ENCODE measurements around the gene TDRD9.

The TDRD9 gene

DNA sequence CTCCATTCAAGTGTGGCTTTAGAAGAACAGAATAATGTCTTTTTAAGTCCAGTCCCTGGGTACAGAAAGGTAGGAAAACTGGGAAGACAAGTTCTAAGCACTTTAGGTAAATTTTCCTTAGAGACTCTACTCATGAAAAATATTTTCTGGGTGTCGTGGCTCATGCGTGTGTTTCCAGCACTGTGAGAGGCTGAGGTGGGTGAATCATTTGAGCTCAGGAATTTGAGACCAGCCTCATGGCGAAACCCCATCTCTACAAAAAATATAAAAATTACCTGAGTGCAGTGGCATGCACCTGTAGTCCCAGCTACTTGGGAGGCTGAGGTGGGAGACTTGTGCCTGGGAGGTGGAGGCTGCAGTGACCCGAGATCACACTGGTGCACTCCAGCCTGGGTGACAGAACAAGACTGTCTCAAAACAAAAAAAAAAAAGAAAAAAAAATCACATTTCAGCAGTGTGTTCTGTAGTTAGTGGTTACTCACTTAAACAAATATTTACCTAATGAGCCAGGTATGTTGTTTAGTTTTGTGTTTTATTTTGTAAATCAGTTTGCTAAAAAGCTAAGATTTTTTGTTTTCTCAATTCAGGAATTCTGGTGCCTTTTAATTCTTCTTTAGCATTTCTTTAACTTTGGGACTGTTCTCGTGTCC lies 66.4 kb downstream of the TDRD9 start:
- DNase-seq, result no peak

DNA sequence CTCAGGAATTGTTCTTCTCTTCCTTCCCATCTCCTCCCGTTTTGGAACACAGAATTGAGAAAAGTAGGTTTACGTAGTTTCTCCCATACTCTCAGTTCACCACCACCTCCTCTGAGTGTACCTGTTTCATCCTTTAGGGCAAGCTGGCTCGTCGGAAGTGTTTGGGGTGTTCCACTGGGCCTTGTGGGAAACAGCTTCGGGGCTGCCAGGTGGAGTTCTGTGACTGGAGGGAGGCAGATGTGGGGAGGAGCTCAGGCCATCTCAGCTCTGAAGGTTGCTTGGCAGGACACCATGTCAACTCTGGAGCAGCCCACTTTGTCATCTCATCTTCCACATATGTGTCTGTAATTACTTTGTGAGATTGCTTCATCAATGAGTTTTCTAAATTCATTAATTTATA lies 67.6 kb downstream of the TDRD9 start:
- no peak for DNase-seq

DNA sequence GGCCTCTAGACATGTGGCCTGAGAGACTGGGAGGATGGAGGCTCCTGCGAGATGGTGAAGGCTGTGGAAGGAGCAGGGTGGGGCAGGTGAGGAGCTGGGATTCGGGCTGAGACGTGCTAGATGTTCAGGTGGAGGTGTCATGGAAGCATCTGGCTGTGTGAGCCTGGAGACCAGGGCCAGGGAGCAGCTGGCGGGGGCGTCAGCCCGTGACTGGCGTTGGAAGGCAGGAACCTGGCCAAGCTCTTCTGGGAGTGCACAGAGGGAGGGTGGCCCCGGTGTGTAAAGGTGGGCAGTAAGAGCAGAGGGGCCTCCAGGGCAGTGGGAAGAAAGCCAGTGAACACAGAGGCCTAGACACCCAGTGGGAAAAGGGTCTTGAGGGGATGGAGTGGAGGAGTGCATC lies 69.1 kb downstream of the TDRD9 start:
- DNase-seq, result no peak

DNA sequence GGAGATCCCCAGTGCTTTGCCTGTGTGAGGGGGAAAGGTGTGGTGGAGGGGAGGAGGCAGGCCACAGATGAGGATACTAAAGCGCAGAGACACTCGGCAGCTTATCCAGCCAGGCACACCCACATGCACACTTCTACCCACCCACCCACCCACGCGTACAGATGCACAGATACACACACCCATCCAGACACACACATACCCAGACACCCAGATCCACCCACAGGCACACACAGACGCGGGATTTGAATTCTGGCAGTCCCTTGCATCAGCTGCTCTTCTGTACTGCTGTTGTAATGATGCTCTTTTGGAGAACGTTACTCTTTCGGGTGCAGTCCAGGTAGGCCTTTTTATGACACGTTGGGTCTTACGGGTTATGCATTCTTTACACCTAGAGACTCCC lies 69.8 kb downstream of the TDRD9 start:
- DNase-seq, result no peak

DNA sequence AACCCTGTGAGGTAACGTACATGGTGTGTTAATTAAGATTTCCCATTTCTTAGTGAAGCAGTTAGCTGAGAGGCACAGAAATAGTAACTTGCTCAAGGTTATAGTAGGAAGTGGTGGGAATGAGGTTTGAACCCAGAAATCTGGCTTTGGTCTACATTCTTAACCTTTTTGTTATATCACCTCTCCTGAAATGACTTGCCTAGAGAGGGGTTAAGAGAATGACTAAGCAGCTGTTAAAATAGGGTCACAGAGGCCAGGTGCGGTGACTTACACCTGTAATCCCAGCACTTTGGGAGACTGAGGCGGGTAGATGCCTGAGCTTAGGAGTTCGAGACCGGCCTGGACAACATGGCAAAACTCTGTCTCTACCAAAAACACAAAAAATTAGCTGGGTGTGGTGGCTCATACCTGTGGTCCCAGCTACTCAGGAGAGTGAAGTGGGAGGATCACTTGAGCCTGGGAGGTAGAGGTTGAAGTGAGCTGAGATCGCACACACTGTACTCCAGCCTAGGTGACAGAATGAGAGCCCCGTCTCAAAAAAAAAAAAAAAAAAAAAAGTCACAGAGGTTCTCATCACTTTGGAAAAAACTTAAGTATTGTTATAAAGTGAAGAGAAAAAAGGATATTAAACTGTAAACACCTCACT lies 71.7 kb downstream of the TDRD9 start:
- DNase-seq, result no peak

DNA sequence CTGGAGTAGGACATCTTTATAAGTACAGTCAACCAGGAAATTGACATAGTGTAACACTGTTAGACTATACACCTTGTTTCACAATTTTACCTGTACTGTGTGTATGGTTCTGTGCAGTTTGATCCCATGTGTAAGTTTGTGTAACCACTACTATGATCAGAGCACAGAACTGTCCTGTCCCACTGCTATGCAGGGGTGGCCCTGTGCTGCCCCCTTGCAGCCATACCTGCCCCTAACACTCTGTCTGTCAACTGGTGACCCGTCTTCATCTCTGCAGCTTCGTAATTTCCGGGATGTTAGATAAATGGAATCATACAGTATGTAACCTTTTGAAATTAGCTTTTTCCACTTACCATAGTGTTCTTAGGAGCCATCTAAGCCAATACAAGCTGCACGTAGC lies 72.7 kb downstream of the TDRD9 start:
- no peak for DNase-seq

DNA sequence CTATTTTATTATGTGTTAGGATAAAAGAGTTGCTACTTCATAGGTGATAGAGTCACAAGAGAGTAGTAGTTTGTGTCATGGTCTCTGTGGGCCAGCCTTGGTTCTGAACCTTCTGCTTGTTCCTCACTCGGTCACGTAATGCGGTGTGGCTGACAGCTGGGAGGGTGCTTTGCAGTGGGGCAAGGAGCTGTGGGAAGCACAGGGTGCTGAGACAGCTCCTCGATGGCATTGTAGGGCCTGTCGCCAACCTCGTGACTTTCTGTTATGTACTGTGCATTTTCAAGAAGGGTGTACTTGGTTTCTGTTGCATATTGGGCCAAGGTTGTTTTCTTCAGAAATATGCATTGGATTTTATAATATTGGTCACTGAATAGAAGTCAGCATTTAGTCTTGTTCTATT lies 75.4 kb downstream of the TDRD9 start:
- DNase-seq, result no peak

DNA sequence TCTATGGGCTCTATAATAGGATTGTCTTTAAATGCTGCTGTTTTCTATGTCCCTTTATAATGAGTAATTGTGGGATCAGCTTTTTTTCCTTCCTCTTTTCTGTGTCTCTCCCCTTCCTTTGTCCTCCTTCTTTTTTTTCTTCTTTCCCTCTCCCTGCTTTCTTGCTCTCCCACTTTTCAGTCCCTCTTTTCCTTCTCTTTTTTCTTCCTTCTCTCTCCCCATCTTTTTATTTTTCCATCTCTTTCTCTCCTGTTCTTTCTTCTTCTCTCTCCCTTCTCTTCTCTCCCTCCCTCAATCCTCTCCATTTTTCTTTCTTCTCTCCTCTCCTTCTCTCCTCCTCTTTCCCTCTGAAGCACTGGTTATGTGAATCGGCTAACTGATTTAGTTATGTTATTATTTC lies 76.6 kb downstream of the TDRD9 start:
- DNase-seq, result no peak

DNA sequence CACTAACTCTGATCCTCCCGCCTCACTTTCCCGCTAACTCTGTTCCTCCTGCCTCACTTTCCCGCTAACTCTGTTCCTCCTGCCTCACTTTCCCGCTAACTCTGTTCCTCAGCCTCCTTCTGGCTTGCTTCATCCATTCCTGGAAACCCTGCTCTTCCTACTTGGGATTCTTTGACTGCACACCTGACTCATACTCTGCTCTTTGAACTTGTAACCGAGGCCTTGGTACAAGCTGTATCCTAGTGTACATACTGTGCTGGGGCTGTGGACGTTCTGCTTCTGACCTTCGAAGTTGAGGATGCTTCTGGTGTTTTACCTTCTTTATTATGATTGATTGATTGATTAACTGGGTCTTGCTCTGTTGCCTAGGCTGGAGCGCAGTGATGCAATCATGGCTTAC lies 77.2 kb downstream of the TDRD9 start:
- DNase-seq, result no peak

DNA sequence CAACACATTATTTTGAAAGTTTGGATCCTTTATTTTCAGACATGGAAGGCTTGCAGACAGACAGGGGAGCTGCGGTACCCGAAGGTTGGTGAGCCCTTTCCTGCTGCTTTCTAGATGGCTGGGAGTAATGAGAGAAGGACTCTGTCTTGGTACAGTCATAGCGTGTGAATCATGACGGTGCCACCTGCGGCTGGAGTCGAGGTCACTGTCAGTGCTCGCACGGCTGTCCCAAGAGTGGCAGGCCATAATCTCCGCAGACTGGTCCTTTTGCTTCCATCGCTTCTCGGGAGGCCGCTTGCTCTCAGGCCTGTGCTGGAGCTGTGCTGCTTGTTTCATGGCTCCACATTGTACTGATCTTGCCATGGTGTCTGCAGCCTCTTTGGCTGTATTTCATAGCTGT lies 78.9 kb downstream of the TDRD9 start:
- DNase-seq, result no peak

DNA sequence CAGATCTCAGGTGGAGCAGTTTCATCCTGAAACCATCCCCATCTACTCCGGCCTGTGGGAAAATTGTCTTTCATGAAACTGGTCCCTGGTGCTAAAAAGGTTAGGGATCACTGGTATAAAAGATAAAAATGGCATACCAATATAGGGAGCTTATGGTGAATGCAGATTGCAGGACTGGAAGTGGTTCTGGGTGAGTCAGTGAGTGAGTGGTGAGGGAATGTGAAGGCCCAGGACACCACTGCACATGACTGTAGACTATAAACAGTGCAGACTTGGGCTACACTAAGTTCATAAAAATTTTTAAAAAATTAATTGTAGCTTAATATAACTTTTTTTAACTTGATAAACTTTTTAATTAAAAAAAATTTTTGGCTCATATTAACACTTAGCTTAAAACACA lies 81.0 kb downstream of the TDRD9 start:
- DNase-seq, result no peak

DNA sequence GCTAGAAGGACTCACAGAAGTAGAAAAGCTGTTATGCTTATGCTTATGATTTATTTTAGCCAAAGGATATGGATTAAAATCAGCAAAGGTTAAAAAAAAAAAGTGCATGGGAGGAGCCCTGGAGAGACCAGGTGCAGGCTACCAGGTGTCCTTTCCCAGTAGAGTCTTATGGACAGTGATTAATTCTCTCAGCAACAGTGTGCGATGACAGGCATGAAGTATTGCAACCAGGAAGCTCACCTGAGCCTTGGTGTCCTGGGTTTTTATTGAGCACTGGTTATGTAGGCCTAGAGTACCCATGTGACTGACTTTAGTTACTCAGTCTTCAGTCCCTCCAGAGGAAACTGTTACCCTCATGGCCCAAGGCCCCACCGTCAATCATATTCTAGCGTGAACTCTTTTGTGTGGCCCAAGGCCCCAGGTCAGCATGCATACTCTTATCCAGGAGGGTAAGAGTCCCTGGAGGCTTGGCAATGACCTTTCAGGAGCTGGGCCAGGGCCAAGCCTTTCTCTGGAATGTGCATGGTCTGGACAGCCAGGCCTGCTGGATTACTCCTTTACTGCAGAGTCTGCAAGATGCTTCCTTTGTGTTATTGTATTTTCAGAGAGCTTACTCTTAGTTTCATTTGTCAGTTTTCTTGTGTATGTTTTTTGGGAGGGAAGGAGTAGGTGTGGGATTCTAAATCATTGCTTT lies 83.7 kb downstream of the TDRD9 start:
- no peak for DNase-seq

DNA sequence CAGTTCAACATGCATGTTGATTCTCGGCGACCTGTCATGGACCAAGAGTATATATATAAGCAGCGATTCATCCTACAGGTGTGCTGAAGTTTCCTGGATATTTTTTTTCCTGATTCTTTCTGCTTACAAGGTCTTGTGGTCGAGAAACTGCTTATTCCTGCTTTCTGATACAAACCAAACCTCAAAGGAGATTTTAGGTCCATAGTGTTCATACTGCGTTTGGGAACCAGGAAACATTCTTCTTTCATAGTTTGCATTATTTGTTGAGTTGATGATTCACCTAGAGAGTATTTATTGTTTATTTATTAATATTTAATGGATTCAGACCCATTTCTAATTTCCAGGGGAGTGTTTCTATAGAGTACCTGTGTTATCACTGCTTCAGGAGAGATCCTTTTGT lies 86.5 kb downstream of the TDRD9 start:
- DNase-seq, result no peak

DNA sequence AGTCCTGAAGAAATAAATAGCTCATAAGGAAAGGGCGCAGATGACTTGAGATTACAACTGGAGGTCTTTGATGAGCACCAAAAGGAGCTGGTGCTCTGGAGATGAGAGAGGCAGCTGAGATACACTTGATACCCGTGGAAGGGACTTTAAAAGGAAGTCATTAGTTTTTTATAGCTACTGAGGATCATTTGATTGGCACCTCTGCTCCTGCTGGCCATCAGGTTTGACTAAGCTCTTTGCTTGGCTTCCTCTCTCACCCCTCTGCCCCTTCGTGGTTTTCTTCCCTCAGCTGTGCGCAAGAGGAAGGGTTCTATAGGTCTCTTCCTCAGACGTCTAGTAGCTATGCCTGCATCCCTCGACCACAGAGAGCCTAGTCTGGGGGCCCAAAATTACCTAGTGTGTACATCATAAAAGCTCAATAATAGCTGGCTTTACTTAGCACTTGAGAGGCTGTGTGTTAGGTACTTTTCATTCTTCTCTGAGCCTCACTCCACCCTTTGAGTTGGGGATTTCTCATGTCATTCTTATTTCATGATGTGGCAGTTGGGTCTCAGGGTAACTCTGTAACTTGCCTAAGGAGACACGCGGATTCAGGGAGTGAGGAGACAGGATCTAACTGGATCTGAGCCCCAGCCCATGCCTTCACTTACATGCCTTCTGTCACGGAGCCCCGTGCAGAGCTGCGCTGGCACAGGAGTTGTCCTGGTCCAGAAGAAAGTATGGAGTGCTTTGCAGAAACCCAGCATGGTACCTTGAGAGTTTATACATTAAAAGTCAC lies 88.8 kb downstream of the TDRD9 start:
- no peak for DNase-seq

DNA sequence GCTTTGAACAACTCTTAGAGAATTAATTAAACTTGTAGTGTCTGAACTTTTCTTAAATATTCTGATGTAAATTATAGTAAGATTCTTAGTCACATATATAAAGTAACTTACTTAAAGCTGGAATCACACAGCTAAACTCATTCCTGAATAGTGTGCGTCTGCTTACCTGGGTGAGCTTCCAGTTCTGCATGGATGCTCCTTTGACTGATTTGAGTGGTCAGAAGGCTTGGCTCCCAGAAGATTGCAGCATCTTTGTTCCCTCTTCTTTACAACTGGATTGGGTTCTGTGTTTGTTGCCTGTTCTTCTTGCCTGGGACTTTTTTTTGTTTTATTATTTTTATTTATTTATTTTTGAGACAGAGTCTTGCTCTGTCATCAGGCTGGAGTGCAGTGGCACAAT lies 90.8 kb downstream of the TDRD9 start:
- no peak for DNase-seq

DNA sequence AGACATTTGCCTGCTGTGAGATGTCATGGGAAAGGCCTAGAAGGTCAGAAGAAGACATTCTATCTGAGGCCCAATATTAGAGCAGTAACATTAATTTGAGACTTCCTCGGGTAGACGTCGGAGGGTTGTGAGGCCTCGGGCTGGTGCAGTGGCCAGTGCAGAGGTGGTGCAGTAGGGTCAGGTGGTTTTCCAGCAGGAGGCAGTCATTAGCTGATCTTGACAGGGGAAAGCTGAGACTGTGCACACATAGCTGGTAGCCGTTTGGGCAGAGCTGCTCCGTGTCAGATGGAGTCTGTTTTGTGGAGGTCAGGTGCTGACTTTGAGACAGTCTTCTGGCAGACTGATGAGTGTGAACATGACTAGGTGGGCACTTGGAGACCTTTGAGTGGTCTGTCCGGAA lies 91.5 kb downstream of the TDRD9 start:
- DNase-seq, result no peak

DNA sequence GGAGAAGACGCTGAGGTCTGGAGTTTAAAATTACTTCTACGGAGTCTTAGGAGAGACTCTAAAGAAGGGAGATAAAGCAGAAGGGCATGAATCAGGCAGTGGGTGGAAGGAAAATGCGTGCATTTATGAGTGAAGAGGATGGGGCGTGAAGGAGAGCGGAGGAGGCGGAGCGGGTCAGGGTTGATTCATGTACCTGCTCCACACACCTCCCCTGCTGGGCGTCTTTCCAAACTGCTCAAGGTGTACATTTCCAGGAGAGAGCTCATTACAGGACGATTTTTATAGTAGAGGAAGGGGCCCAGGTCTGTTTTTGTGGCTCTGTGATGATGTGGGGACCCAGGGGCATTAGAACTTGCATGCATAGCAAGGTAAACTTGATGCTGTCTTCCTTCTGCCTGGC lies 92.2 kb downstream of the TDRD9 start:
- DNase-seq, result no peak

DNA sequence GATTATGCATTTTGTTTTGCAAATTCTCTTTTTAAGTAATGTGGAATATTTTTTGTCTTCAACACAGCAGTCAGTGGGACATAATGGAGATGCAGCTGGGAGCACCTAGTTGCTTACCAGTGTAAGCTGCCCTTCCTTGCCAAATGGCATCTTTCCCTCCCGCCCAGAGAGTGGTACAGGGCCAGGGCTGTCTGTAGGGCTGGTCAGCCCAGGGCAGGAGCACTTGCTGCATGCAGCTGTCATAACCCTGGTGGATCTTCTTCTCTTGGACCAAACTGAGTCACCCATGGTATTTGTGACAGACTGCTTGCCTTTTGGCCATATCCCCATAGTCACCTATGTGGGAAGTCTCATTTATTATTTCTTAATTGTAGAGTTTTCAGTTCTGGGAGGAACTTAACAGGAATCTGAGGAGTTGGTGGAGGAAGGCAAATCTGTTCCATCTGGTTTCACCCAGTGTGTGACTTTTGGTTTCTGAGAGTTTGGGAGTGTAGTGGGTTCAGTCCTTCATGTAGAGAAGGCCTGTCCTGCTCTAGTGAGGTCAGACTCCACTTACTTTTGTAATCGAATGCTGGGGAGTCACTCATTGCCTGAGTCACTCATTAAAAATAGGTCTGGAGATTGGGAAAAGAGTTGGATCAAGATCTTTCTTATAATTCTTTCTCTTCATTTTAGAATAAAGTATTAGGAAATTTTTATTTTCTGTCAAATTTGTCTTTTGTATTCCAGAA lies 95.2 kb downstream of the TDRD9 start:
- DNase-seq, result no peak

DNA sequence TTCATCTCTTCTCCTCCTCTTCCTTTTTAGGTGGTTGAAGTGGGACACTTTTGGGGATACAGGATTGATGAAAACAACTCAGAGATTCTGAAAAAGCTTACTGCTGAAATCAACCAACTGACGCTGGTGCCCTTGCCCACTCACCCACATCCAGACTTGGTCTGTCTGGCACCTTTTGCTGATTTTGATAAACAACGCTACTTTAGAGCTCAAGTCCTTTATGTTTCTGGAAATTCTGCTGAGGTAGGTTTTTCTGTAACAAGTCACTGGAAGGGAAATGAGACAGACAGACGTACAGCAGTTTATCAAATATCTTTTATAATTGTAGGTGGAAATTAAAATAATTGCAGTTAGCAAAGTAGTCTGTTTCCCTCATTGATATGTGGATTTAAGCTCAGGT lies 97.3 kb downstream of the TDRD9 start:
- no peak for DNase-seq

DNA sequence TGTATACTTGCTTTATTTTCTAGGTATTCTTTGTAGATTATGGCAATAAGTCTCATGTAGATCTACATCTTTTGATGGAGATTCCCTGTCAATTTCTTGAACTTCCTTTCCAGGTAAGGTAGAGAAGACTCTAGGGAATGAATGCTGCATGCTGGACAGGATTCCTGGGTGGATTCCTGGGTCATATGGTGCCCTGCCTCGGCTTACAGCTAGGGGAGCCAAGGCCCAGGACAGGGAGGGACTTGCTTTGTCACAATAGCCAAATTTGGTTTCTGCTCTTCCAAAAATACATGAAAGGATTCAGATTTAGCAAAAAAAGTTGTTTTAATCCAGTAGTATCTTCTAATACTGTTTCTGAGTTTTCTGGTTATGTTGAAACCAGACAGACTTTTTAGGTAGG lies 97.8 kb downstream of the TDRD9 start:
- DNase-seq, result no peak

DNA sequence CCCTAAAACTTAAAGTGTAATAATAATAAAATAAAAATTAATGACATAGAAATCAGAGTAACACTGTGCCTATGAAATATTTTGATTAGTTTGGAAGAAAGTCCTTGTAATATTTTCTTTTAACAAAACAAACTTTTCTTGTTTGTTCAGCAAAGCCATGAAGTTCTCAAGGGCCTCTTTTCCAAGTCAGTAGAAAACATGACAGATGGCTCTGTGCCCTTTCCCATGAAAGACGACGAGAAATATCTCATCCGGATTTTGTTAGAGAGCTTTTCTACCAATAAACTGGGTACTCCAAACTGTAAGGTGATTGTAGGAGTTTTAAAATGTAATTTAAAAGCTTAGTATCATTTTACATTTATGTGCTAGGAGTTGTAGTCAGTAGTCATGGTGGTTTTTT lies 102.7 kb downstream of the TDRD9 start:
- no peak for DNase-seq

DNA sequence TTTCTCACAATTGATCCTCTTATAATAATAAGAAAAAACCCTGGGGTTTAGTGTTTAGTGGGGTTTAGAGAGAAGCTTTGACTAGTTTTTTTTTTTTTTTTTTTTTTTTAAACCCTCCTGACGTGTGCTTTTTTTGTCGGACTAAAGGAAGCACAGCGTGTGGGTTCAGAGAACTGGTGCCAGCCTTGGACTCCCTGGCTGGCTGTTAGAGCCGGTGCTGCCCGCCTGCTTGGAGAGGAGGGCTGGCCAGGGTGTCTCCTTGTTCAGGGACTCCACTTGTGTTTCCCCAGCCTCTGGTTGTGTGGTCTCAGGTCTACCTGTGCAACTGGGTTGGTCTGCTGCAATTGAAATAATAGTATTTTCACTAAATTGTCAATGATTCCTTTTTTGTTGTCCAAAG lies 103.1 kb downstream of the TDRD9 start:
- DNase-seq, result no peak

Measured in activated CD4-positive, CD25-positive, alpha-beta regulatory T cell (primary cell).